ENCODE data around the gene STAT6.
A peak's percentile ranks its signal among the peaks of the same experiment; 100 is the strongest.
"Not testable (repeated sequence)": the region's sequence is repeated elsewhere in the genome, so short reads cannot be mapped to it uniquely, and the experiment has no call there.

The STAT6 gene

GRCh38 chr12:57127101-57127725, 16.1 kb upstream of the STAT6 start:
- Histone ChIP-seq H3K36me3 (ENCODE audit: control insufficient read depth, insufficient read depth, low read length) (no peaks in the 10 kb centered on the region), H3K4me3 (replicated peaks; ENCODE audit: low read depth, low read length) (peak overlapping the region; percentile 61), H3K27me3 (replicated peaks; ENCODE audit: control insufficient read depth, insufficient read depth, low read length) (peaks cover 4% of the 10 kb centered on the region)
- TF ChIP-seq CTCF (IDR thresholded peaks at IDR 0.05; ENCODE audit: insufficient read depth, low read length, poor library complexity, severe bottlenecking) = peak; percentile 52
- peak; percentile 41 for DNase-seq (ENCODE audit: extremely low read depth, insufficient read length)

GRCh38 chr12:57126561-57126960, 15.4 kb upstream of the STAT6 start:
- Histone ChIP-seq H3K36me3 (ENCODE audit: control insufficient read depth, insufficient read depth, low read length) (no peaks in the 10 kb centered on the region), H3K4me3 (replicated peaks; ENCODE audit: low read depth, low read length) (no peak overlapping the region), H3K27me3 (replicated peaks; ENCODE audit: control insufficient read depth, insufficient read depth, low read length) (peaks cover 4% of the 10 kb centered on the region)
- no peak for DNase-seq (ENCODE audit: extremely low read depth, insufficient read length)
- no peak for TF ChIP-seq CTCF (IDR thresholded peaks at IDR 0.05; ENCODE audit: insufficient read depth, low read length, poor library complexity, severe bottlenecking)

GRCh38 chr12:57126061-57126460, 14.9 kb upstream of the STAT6 start:
- DNase-seq (ENCODE audit: extremely low read depth, insufficient read length) = no peak
- Histone ChIP-seq H3K4me3 (replicated peaks; ENCODE audit: low read depth, low read length) (no peak overlapping the region), H3K27me3 (replicated peaks; ENCODE audit: control insufficient read depth, insufficient read depth, low read length) (peaks cover 4% of the 10 kb centered on the region), H3K36me3 (ENCODE audit: control insufficient read depth, insufficient read depth, low read length) (no peaks in the 10 kb centered on the region)
- no peak for TF ChIP-seq CTCF (IDR thresholded peaks at IDR 0.05; ENCODE audit: insufficient read depth, low read length, poor library complexity, severe bottlenecking)

GRCh38 chr12:57124261-57124877, 13.2 kb upstream of the STAT6 start:
- peak; percentile 94 for TF ChIP-seq CTCF (IDR thresholded peaks at IDR 0.05; ENCODE audit: insufficient read depth, low read length, poor library complexity, severe bottlenecking)
- Histone ChIP-seq H3K4me3 (replicated peaks; ENCODE audit: low read depth, low read length) (no peak overlapping the region), H3K36me3 (ENCODE audit: control insufficient read depth, insufficient read depth, low read length) (no peaks in the 10 kb centered on the region), H3K27me3 (replicated peaks; ENCODE audit: control insufficient read depth, insufficient read depth, low read length) (peaks cover 4% of the 10 kb centered on the region)
- DNase-seq (ENCODE audit: extremely low read depth, insufficient read length) = no peak

- no peak for DNase-seq (ENCODE audit: extremely low read depth, insufficient read length)
- no peak overlapping the region for H3K4me3 ChIP-seq (replicated peaks; ENCODE audit: low read depth, low read length)
- peaks cover 4% of the 10 kb centered on the region for H3K27me3 ChIP-seq (replicated peaks; ENCODE audit: control insufficient read depth, insufficient read depth, low read length)
- no peaks in the 10 kb centered on the region for H3K36me3 ChIP-seq (ENCODE audit: control insufficient read depth, insufficient read depth, low read length)
- no peak for TF ChIP-seq CTCF (IDR thresholded peaks at IDR 0.05; ENCODE audit: insufficient read depth, low read length, poor library complexity, severe bottlenecking)
Observed at GRCh38 chr12:57123813-57124212, 12.7 kb upstream of the STAT6 start.

- not testable (repeated sequence) for H3K4me3 ChIP-seq (replicated peaks; ENCODE audit: low read depth, low read length); H3K36me3 ChIP-seq (ENCODE audit: control insufficient read depth, insufficient read depth, low read length); H3K27me3 ChIP-seq (replicated peaks; ENCODE audit: control insufficient read depth, insufficient read depth, low read length); DNase-seq (ENCODE audit: extremely low read depth, insufficient read length)
Observed at GRCh38 chr12:57120718-57121117, 9.6 kb upstream of the STAT6 start.

Measured in GM06990 (cell line).